Measurements from ENCODE around the gene CD82. TPM values are rescaled to one million over a fixed set of nuclear protein-coding genes. Genes with fewer than 3 reads are reported as not detected.
A peak's percentile ranks its signal among the peaks of the same experiment; 100 is the strongest.

The CD82 gene
- total and polyA plus RNA-seq, 3 donors from 2014 or later: 5.0 to 13.7 (median 13.0) TPM

DNA sequence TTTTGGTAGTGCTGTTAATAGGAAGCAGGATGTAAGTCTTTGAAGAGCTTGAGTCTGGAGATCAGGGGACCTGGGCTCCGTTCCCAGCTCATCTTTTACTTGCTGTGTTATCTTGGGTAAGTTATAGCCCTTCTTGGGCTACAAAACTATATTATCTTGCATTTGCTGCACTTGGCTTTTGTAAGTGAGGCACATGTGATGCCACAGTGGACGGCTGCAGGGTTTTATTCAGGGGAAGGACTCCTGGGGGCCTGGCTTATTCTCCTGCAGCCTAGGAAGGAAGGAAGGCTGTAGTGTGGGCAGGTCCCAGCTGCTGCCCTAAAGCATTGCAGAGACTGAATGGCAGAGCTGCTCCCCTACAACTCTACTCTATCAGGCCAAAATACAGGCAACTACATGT, 6.4 kb downstream of the CD82 start:
- WGBS, 2 donors: 71 to 73% methylated on average over 2 of the region's 2 CpGs
- TF ChIP-seq POLR2A (IDR thresholded peaks at IDR 0.05): no peak
- TF ChIP-seq, protein P1, sequence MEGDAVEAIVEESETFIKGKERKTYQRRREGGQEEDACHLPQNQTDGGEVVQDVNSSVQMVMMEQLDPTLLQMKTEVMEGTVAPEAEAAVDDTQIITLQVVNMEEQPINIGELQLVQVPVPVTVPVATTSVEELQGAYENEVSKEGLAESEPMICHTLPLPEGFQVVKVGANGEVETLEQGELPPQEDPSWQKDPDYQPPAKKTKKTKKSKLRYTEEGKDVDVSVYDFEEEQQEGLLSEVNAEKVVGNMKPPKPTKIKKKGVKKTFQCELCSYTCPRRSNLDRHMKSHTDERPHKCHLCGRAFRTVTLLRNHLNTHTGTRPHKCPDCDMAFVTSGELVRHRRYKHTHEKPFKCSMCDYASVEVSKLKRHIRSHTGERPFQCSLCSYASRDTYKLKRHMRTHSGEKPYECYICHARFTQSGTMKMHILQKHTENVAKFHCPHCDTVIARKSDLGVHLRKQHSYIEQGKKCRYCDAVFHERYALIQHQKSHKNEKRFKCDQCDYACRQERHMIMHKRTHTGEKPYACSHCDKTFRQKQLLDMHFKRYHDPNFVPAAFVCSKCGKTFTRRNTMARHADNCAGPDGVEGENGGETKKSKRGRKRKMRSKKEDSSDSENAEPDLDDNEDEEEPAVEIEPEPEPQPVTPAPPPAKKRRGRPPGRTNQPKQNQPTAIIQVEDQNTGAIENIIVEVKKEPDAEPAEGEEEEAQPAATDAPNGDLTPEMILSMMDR (IDR thresholded peaks at IDR 0.05): no peak
- no peaks in the 10 kb centered on the region for H3K36me3 ChIP-seq (ENCODE audit: low read depth, missing control alignments)
- no peak overlapping the region for H3K27ac ChIP-seq
- H3K9me3 ChIP-seq: no peaks in the 10 kb centered on the region
- no peaks in the 10 kb centered on the region for H3K27me3 ChIP-seq
- DNase-seq: no peak
- intact Hi-C loops (cut with DNase I; ENCODE audit: low total_unique reads): no loop called here
- H3K4me1 ChIP-seq: peaks cover 11% of the 10 kb centered on the region
- no peak overlapping the region for H3K4me3 ChIP-seq

DNA sequence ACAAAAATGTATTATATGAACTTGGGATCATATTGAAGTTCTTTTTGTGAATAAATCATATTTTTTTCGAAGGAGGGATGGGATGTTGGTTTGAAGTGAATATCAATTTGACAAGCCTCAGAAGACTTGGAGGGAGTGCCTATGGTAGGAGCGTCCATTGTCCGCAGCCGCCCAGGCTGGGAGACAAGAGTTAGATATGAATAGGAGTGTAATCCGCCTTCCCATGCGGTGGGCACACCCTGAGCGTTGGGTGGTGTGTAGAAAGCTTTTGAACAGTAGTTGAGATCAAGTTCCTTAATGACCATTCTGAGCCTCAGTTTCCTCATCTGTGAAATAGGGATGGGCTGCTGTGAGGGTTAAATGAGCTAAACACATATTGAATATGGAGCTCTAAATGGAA, 7.0 kb downstream of the CD82 start:
- Histone ChIP-seq H3K36me3 (ENCODE audit: low read depth, missing control alignments) (no peaks in the 10 kb centered on the region), H3K9me3 (no peaks in the 10 kb centered on the region), H3K27ac (no peak overlapping the region), H3K4me3 (no peak overlapping the region), H3K27me3 (no peaks in the 10 kb centered on the region), H3K4me1 (peaks cover 11% of the 10 kb centered on the region)
- 80 to 85% methylated on average over 7 of the region's 7 CpGs for WGBS, 2 donors
- no peak for DNase-seq
- intact Hi-C loops (cut with DNase I; ENCODE audit: low total_unique reads): no loop called here
- no peak for TF ChIP-seq POLR2A (IDR thresholded peaks at IDR 0.05)
- TF ChIP-seq, protein P1 (IDR thresholded peaks at IDR 0.05): no peak

DNA sequence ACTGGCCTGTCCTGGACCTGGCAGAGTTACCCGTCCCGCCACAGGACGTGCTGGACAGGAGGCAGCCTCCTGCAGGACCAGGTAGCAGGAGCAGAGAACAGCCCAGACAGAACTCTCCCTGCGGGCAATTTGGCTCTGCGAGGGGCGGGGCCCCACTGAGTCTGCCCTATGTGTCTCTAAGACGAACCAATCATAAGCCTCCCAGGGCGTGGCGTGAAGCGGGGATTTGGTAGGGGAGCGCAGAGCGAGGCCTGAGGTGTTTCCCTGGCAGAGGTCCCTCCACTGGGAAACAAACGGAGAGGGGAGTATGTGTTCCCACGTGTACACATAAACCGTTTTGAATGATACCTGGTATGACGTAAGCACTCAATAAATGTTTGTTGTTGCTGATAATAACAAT, 7.4 kb downstream of the CD82 start:
- Histone ChIP-seq H3K36me3 (ENCODE audit: low read depth, missing control alignments) (no peaks in the 10 kb centered on the region), H3K4me1 (peaks cover 11% of the 10 kb centered on the region), H3K4me3 (no peak overlapping the region), H3K27me3 (no peaks in the 10 kb centered on the region), H3K27ac (no peak overlapping the region), H3K9me3 (no peaks in the 10 kb centered on the region)
- no peak for TF ChIP-seq POLR2A (IDR thresholded peaks at IDR 0.05)
- TF ChIP-seq, protein P1 (IDR thresholded peaks at IDR 0.05): no peak
- intact Hi-C loops (cut with DNase I; ENCODE audit: low total_unique reads): no loop called here
- 83 to 91% methylated on average over 16 of the region's 16 CpGs for WGBS, 2 donors
- DNase-seq: peak; percentile 53

DNA sequence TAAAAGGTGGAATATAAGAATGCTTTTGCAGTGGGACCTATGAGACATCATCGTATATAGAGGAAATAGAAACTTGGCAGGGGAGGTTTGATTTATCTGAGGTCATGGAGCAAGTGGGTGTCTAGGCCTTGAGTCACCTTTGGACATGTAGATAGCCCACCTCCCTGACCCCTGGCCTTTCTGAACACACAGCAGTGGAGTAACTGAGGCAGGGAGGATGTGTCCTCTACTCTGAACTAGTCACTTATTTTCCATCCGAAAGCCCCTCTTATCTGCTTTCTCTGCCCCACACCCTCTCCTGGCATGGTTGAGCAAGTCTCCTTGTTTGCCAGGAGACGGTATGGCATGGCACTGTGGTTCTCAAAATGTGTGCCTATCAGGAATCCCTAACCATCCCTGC, 7.9 kb downstream of the CD82 start:
- TF ChIP-seq POLR2A (IDR thresholded peaks at IDR 0.05): no peak
- TF ChIP-seq, protein P1 (IDR thresholded peaks at IDR 0.05): no peak
- DNase-seq: no peak
- 86 to 94% methylated on average over 3 of the region's 3 CpGs for WGBS, 2 donors
- H3K36me3 ChIP-seq (ENCODE audit: low read depth, missing control alignments): no peaks in the 10 kb centered on the region
- no peak overlapping the region for H3K27ac ChIP-seq
- intact Hi-C loops (cut with DNase I; ENCODE audit: low total_unique reads): no loop called here
- H3K4me1 ChIP-seq: peaks cover 9% of the 10 kb centered on the region
- no peaks in the 10 kb centered on the region for H3K9me3 ChIP-seq
- H3K4me3 ChIP-seq: no peak overlapping the region
- H3K27me3 ChIP-seq: no peaks in the 10 kb centered on the region

DNA sequence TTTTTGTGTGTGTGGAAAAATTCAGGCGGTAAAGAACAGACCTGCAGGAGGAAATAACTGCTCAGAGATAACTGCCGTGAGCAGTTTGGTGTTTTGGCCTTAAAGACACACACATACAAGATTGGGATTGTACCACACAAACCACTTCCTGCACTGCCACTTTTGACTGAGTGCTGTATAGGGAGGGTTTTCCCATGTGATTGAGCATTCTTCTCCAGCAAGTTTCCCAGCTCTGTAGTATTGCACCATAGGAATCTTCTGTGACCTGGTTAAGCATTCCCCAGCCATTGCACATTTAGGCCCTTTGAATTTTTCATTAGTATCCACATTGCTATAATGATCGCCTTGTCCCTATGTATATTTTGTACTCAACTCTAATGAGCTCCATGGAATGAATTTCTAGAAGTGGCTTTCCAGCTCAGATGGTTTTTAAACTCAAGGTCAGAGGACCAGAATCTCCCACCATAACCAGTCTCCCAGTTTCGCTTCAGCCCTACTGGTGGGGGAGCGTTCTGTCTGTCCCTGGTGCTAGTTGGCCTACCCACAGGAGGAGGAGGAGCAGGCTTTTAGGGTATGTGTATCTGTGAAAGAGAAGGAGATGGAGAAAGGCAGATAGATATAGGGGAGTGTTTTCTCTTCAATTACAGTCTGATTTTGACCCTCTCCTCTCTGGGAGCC, 9.3 kb downstream of the CD82 start:
- Histone ChIP-seq H3K9me3 (no peaks in the 10 kb centered on the region), H3K4me3 (no peak overlapping the region), H3K27me3 (no peaks in the 10 kb centered on the region), H3K36me3 (ENCODE audit: low read depth, missing control alignments) (no peaks in the 10 kb centered on the region), H3K4me1 (no peaks in the 10 kb centered on the region), H3K27ac (no peak overlapping the region)
- WGBS, 2 donors: 80 to 81% methylated on average over 5 of the region's 5 CpGs
- DNase-seq: no peak
- intact Hi-C loops (cut with DNase I; ENCODE audit: low total_unique reads): no loop called here
- TF ChIP-seq POLR2A (IDR thresholded peaks at IDR 0.05): no peak
- TF ChIP-seq, protein P1 (IDR thresholded peaks at IDR 0.05): no peak
